A549 (cell line): ENCODE results near the gene PHOX2A. TPM values are rescaled to one million over a fixed set of nuclear protein-coding genes. Genes with fewer than 3 reads are reported as not detected.

ENCODE experiments used
- ATAC-seq, 2 experiments: fragments of 200-7000 bp in 1 of 2; fragments of >200 bp in 1 of 2; cut with Nextera tagmentation in 1 of 2; cut with Tn5 transposase in 1 of 2; 3 replicates each; pipeline versions ENCODE4 v1.8.0 to v1.9.1; 2018 to 2020; ENCODE audit warnings: mild to moderate bottlenecking in 1 of 2, moderate library complexity in 1 of 2
- CTCF ChIA-PET: fragments of 300-600 bp; sonication (Branson Sonifier 250); formaldehyde crosslinking; extraction: SDS; loops from one replicate; lab custom pipeline; 2021; ENCODE audit warnings: antibody characterized with exemption, inconsistent platforms; lab: Yijun Ruan, JAX
- POLR2A ChIA-PET: fragments of 350-600 bp; formaldehyde crosslinking; extraction: SDS; loops from one replicate; lab custom pipeline; 2021; ENCODE audit warnings: antibody characterized with exemption, inconsistent platforms; lab: Yijun Ruan, JAX
- DNase-seq, 2 experiments: peaks; one replicate each; pipeline versions ENCODE4 v3.0.0 to v3.0.0-alpha.2; 2011 to 2016; ENCODE audit warnings: low read depth in 1 of 2, low spot score in 1 of 2
- FAIRE-seq: peaks from 2 replicates; lab custom pipeline; 2011; peaks lifted over from hg19 to GRCh38; lab: Jason Lieb, UNC
- H3K27ac ChIP-seq, 2 experiments: fragments of >200 bp; sonication (Bioruptor Twin); formaldehyde crosslinking; 3 replicates each; pipeline ENCODE4 v1.5.1; 2016 to 2017
- H3K4me1 ChIP-seq: fragments of >200 bp; sonication (Bioruptor Twin); formaldehyde crosslinking; 3 replicates; pipeline ENCODE4 v1.6.1; 2016
- H3K4me2 ChIP-seq: fragments of >200 bp; sonication (Bioruptor Twin); formaldehyde crosslinking; 3 replicates; pipeline ENCODE4 v1.6.1; 2016
- H3K4me3 ChIP-seq: fragments of >200 bp; sonication (Bioruptor Twin); formaldehyde crosslinking; 3 replicates; pipeline ENCODE4 v1.5.1; 2016
- H3K9me3 ChIP-seq: fragments of >200 bp; sonication (Bioruptor Twin); formaldehyde crosslinking; 3 replicates; pipeline ENCODE4 v1.6.1; 2016
- EHF ChIP-seq: fragments of 250-450 bp; sonication (Bioruptor Pico); IDR thresholded peaks from 2 replicates; pipeline ENCODE4 v1.5.0; 2020; ENCODE audit warnings: mild to moderate bottlenecking
- EHMT2 ChIP-seq: fragments of 200-600 bp; sonication (generic); IDR thresholded peaks from 2 replicates; pipeline ENCODE4 v1.6.1; 2016; ENCODE audit warnings: antibody characterized with exemption, low read depth, mild to moderate bottlenecking, moderate library complexity
- EP300 ChIP-seq, 2 experiments: fragments of >200 bp; sonication (Bioruptor Twin); formaldehyde crosslinking; IDR thresholded peaks; 2 replicates in 1 of 2; 3 replicates in 1 of 2; pipeline ENCODE4 v1.6.1; 2016 to 2017
- ESRRA ChIP-seq: fragments of 150-350 bp; IDR thresholded peaks from 2 replicates; pipeline ENCODE4 v1.6.1; 2014; ENCODE audit warnings: mild to moderate bottlenecking, low read length, borderline replicate concordance
- HOXA7 ChIP-seq: fragments of 250-450 bp; sonication (Bioruptor Pico); IDR thresholded peaks from 2 replicates; pipeline ENCODE4 v1.5.0; 2020; ENCODE audit warnings: mild to moderate bottlenecking, moderate library complexity
- KDM5A ChIP-seq: fragments of 200-600 bp; sonication (generic); IDR thresholded peaks from 2 replicates; pipeline ENCODE4 v1.6.1; 2016; ENCODE audit warnings: antibody characterized with exemption, mild to moderate bottlenecking
- MAZ ChIP-seq: fragments of 150-350 bp; IDR thresholded peaks from 2 replicates; pipeline ENCODE4 v1.6.1; 2014; ENCODE audit warnings: antibody characterized with exemption, low read depth, low read length, borderline replicate concordance
- PHF8 ChIP-seq: fragments of 200-600 bp; sonication (generic); IDR thresholded peaks from 2 replicates; pipeline ENCODE4 v1.6.1; 2016; ENCODE audit warnings: low read depth, mild to moderate bottlenecking, antibody characterized with exemption, moderate library complexity, borderline replicate concordance
- RNF2 ChIP-seq: fragments of 200-600 bp; sonication (generic); IDR thresholded peaks from 2 replicates; pipeline ENCODE4 v1.6.1; 2016; ENCODE audit warnings: low read depth, mild to moderate bottlenecking, antibody characterized with exemption, moderate library complexity, borderline replicate concordance
- SREBF2 ChIP-seq: fragments of 450-650 bp; IDR thresholded peaks from 2 replicates; pipeline ENCODE4 v1.6.1; 2014; ENCODE audit warnings: mild to moderate bottlenecking, moderate library complexity
- ZFP36 ChIP-seq: fragments of 450-650 bp; IDR thresholded peaks from 2 replicates; pipeline ENCODE4 v1.6.1; 2014; ENCODE audit warnings: borderline replicate concordance; ENCODE audit not compliant: partially characterized antibody
- ZSCAN20 ChIP-seq: fragments of 250-450 bp; sonication (Bioruptor Pico); IDR thresholded peaks from 2 replicates; pipeline ENCODE4 v1.8.0; 2022; ENCODE audit warnings: mild to moderate bottlenecking, moderate library complexity
- WGBS: methylation state at CpG from one replicate; pipeline ENCODE4 v1.1.6; 2017; ENCODE audit errors: missing lambda C conversion rate; 5-methylcytosine and 5-hydroxymethylcytosine counted together
- polyA plus RNA-seq, 4 experiments: library from polyadenylated mRNA; depleted of rRNA in 3 of 4; stranded (reverse); fragments of >200 nt; fragmentation: RNase III in 1 of 4; extraction: RNeasy Plus Mini Kit Qiagen cat#74134 plus additional on column Dnase treatment in 1 of 4; gene quantifications; 2 replicates in 3 of 4; 3 replicates in 1 of 4; pipeline ENCODE4 v1.2.3, GENCODE V29; 2011 to 2017
- TF ChIP-seq, protein P1 (sequence below): fragments of >200 bp; sonication (Bioruptor Twin); formaldehyde crosslinking; IDR thresholded peaks from 3 replicates; pipeline ENCODE4 v1.5.1; 2016
- TF ChIP-seq, protein P2 (sequence below): fragments of >200 bp; sonication (Bioruptor Twin); formaldehyde crosslinking; IDR thresholded peaks from 3 replicates; pipeline ENCODE4 v1.6.1; 2016
- TF ChIP-seq, protein P3 (sequence below): IDR thresholded peaks from 2 replicates; pipeline ENCODE4 v1.6.1; 2012; ENCODE audit warnings: low read depth, borderline replicate concordance
- TF ChIP-seq, protein P4 (sequence below): IDR thresholded peaks from 2 replicates; pipeline ENCODE4 v1.6.1; 2012

PHOX2A gene
- polyA plus RNA-seq, 2 of the 4 experiments (the other 2 are of a cell fraction), result not detected

DNA sequence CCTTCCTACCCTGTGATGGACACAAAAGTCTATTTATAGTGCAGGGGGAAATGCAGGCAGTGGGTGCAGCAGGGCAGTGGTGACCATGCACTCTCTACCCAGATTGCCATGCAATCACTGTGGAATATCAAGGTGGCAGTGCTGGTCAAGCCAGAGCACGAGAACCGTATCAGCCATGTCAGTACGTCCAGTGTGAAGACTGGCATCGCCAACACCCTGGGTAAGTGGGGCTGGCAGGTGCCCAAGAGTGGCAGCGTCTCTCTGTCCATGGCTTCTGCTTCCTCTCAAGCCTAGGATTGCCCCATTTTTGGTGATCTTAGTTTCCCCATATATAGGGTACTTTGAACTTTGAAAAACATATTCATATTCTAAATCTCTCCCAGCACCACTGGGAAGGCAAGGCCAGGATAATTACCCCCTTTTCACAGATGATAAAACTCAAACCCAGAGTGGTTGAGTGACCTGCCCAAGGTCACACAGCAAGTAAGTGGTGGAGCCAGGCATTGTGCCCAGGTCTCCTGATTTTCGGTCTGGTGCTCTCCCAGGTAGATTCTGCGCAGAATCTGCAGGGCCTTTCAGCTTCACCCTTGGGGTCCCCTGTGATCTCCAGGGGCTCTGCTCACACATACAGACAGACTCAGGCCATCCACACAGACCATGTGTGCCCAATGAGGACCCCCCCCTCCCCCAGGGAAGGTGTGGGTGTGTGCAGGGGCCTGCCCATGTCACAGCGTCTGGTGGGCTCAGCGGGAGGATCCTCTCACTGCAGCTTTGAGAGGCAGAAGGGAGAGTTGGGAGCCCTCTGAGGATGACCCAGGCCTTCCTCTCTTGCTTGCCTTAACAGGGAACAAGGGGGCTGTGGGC lies 12.3 kb downstream of the PHOX2A start:
- WGBS, result 87% methylated on average over 8 of the region's 9 CpGs
- FAIRE-seq (no peak), ATAC-seq (no peak)

DNA sequence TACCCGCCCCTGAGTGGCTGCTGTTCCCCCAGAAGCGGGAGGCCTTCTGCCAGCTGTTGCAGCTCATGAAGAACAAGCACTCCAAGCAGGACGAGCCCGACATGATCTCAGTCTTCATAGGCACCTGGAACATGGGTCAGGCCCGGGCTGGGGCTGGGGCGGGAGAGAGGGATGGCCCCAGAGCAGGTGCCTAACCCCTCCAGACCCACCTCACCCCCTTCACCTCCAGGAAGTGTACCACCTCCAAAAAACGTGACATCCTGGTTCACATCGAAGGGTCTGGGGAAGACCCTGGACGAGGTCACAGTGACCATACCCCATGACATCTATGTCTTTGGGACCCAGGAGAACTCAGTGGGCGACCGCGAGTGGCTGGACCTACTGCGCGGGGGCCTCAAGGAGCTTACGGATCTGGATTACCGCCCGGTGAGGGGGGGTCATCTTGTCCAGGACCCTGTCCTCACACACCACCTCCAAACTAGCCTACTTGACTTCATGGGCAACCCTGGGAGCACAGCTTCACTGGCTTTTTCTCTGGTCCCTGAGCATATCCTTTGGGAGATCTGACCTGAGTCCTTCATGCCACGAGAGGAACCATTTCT lies 13.1 kb downstream of the PHOX2A start:
- TF ChIP-seq, protein P1, sequence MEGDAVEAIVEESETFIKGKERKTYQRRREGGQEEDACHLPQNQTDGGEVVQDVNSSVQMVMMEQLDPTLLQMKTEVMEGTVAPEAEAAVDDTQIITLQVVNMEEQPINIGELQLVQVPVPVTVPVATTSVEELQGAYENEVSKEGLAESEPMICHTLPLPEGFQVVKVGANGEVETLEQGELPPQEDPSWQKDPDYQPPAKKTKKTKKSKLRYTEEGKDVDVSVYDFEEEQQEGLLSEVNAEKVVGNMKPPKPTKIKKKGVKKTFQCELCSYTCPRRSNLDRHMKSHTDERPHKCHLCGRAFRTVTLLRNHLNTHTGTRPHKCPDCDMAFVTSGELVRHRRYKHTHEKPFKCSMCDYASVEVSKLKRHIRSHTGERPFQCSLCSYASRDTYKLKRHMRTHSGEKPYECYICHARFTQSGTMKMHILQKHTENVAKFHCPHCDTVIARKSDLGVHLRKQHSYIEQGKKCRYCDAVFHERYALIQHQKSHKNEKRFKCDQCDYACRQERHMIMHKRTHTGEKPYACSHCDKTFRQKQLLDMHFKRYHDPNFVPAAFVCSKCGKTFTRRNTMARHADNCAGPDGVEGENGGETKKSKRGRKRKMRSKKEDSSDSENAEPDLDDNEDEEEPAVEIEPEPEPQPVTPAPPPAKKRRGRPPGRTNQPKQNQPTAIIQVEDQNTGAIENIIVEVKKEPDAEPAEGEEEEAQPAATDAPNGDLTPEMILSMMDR, result no peak
- no peak for TF ChIP-seq SREBF2
- TF ChIP-seq, protein P2, sequence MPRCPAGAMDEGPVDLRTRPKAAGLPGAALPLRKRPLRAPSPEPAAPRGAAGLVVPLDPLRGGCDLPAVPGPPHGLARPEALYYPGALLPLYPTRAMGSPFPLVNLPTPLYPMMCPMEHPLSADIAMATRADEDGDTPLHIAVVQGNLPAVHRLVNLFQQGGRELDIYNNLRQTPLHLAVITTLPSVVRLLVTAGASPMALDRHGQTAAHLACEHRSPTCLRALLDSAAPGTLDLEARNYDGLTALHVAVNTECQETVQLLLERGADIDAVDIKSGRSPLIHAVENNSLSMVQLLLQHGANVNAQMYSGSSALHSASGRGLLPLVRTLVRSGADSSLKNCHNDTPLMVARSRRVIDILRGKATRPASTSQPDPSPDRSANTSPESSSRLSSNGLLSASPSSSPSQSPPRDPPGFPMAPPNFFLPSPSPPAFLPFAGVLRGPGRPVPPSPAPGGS, result no peak
- no peak for TF ChIP-seq RNF2
- no peak for TF ChIP-seq MAZ
- TF ChIP-seq EHF (CRISPR knock-in tag), result no peak
- no peak for TF ChIP-seq ZSCAN20
- no peak for TF ChIP-seq EHMT2
- TF ChIP-seq HOXA7, result no peak
- TF ChIP-seq PHF8, result no peak
- TF ChIP-seq, protein P3, sequence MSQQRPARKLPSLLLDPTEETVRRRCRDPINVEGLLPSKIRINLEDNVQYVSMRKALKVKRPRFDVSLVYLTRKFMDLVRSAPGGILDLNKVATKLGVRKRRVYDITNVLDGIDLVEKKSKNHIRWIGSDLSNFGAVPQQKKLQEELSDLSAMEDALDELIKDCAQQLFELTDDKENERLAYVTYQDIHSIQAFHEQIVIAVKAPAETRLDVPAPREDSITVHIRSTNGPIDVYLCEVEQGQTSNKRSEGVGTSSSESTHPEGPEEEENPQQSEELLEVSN, result no peak
- TF ChIP-seq ESRRA, result no peak
- TF ChIP-seq, protein P4, sequence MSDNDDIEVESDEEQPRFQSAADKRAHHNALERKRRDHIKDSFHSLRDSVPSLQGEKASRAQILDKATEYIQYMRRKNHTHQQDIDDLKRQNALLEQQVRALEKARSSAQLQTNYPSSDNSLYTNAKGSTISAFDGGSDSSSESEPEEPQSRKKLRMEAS, result no peak
- no peak for TF ChIP-seq KDM5A
- Histone ChIP-seq H3K27ac (no peak overlapping the region), H3K4me3 (no peak overlapping the region), H3K4me2 (no peak overlapping the region), H3K4me1 (peaks cover 14% of the 10 kb centered on the region), H3K9me3 (no peaks in the 10 kb centered on the region)
- ChIA-PET POLR2A (no interaction called here), CTCF (interaction anchor here (0.6 kb wide), 1 partner anchor 47 kb away, joined by 3 read pairs; no protein-coding TSS in a partner anchor)
- WGBS, result 92% methylated on average over 9 of the region's 18 CpGs
- FAIRE-seq, result no peak
- no peak for DNase-seq
- ATAC-seq, result no peak

More for the DNA sequence above, 12.3 kb downstream of the PHOX2A start:
- no peak overlapping the region for H3K4me3 ChIP-seq
- H3K9me3 ChIP-seq, result no peaks in the 10 kb centered on the region
- TF ChIP-seq EP300 (IDR thresholded peaks at IDR 0.05) (no peak), ZFP36 (peak; percentile 42), PHF8 (no peak), EHF (CRISPR knock-in tag) (no peak)
- no peak overlapping the region for H3K4me2 ChIP-seq
- no peak overlapping the region for H3K27ac ChIP-seq
- DNase-seq, result no peak
- ChIA-PET POLR2A (no interaction called here), CTCF (interaction anchor here (0.6 to 1.3 kb wide), 2 partner anchors 46 to 200 kb away, joined by 3 read pairs; no protein-coding TSS in a partner anchor)
- H3K4me1 ChIP-seq, result peaks cover 8% of the 10 kb centered on the region; the same call in 2 of the 3 replicates
